ENCODE data around the gene SMAD7.

SMAD7 gene

DNA sequence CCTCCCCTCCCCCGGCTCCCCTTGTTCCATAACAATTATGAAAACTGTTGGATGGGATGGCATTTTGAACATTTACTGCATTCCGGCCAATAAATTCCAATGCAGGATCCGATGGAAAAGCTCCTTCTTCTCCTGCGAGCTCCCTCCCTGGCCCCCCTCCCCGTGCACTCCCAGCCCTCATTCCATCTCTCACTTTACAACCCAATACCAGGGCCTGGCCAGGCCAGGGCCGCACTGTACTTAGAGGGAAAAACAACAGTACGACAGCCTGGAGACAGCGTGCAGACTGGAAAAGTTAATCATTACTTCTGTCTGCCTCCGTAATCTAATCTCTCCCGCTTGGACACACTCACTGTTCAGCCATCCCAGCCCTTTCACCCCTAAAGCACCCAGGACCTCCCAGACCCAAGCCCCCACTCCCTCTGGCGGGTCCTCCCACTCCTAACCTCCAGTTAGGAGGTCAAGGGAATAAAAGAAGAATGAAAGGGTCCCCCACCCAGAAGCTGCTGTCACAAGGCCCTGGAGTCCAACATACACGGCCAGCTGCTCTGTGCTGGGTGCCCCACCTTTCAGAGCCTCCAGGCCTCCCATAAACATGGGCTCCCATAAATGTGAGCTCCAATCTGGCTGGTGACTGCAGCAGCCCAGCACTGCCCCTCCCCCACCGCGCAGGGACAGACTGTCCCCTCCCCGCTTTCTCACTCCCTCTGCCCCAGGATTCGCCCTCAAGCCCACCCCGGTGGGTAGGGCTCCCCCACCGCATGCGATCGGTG is 20.6 kb downstream of the SMAD7 start:
- DNase-seq, result no peak

DNA sequence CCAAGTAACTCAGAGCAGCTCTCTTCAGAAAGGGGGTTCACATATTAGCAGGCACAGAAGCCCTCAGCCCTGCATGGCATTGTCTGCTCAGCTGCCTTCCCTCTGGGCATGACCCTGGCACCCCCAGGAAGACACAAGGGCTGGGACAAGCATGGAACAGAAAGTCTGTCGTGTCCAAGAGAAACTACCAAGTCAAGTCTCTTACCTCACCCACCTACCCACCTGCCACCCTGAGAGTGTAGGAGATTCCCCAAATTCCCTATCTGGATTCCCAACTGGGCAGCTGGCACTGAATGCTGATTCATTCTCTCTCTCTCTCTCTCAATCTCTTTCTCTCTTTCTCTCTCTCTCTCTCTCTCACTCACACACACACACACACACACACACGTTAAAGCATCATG is 21.6 kb downstream of the SMAD7 start:
- no peak for DNase-seq

DNA sequence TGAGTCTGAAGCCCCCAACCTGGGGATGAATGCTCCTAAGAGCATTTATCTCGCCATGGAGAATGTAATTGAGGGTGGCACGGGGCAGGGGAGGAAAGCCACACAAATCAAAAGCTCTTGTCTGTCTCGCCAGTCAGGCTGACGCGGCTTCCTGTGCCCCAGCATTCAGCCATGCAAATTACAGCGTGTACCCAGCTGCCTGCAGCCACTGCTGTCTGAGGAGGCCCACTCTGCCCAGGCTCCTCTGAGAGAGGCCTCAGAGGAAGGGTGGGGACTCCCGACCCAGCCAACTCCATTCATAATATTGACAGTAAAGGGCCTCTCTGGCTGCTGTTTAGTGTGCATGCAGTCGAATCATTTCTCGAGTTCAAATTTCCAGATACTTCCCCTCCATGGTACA is 22.0 kb downstream of the SMAD7 start:
- DNase-seq, result peak; percentile 38 to 45

DNA sequence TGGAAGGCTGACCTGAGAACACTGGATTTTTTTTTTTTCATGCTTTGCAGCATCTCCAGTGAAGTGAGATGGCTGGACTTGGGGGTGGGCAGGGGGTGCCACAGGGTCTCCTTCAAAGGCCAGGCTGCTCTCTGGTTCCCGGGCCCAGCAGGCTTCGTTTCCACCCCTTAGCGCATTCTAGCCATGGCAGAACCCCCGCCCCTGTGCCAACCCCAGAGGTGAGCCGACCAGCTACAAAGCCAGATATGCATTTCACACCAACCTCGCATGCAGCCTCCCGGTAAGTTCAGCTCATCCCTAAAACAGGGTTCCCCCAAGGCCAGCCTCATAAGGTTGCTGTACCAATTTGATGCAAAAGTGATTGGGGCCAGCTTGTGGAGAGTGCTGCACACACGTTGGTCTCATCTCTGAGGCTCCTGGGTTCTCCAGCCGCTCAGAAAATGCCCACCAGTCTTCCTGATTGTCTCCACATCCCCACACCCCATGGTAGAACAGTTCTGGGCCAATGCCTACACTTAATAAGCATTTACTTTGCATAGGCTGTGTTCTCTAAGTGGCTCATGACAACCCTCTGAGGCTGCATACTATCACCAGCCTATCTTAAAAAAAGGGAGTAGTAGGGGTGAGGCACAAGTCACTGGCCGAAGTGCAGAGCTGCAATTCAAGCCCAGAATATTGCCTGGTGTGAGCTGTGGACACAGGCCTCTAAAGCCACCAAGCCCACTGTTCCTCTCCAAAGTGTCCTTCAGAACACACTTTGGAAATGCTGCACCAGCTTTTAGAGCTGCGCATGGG is 23.3 kb downstream of the SMAD7 start:
- no peak for DNase-seq

DNA sequence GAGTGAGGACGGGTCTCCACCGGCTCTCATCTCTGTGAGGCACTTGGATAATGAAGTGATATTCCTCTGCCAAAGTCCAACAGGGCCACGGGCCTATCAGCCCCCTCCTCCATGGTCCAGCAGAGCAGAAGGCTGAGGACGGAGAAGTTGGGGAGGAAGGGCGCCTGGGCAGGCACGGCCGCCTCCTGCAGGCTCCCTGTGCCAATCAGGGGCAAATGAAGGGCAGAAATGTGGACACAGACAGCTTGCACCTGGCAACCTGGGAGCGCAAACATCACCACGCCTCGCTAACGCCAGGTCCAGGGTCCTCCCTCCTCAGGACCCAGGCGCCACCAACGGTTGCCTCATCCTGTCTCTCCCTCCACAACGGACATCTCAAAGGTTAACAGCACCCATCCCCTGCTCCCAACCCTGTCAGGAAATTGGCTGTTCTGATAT is 24.3 kb downstream of the SMAD7 start:
- DNase-seq, result no peak

DNA sequence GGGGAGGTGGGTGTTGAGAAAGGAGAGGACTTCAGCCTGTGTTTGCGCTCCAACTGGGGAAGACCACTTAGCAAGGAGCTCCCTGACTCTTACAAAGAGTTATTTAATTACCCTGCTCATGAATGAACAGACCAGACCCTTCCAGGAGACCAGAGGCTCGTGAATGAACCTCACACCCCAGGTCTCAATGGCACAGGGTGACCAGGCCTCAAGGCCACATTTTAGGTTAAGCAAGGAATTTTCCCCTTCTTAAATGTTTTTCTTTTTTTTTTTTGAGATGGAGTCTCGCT is 25.3 kb downstream of the SMAD7 start:
- no peak for DNase-seq

DNA sequence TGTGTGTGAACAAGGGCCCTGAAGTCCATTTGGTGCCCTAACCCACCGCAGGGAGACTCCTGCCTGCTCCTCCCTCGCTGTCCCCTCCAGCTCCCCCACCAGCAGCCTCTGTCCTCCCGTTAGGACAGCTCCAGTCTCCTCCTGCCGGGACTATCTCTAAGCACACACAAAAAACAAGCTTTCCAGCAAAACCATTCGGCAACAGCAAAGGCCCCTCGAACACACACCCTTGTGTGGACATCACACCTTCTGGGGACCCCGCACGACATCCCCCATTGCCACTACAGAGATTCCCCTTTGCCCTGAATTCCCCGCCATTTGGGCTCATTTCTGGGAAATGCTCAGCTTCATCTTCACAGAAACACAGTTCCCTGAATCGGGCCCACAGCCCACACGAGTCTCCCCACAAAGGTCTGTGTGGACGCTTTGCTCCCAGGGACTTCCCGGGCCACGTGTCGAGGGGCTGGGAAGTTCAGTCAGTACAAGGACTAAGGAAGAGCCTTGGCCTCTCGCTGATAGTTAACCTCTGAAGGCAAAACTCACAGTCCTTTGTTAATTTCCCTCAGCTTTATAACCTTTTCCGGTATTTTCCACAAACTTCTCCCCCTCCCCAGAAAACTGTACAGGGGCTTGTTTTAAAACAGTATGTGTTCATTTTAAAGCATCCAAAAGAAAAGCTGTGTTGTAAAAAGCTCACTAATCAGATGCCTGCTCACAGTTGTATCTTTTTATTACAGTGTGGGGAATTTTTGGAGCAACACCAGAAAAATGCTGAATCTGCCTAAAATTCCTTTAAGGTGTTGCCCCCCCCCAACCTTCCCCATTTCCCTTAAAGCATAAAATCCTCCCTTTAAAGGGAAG is 25.9 kb downstream of the SMAD7 start:
- peak; percentile 45 to 66 for DNase-seq

DNA sequence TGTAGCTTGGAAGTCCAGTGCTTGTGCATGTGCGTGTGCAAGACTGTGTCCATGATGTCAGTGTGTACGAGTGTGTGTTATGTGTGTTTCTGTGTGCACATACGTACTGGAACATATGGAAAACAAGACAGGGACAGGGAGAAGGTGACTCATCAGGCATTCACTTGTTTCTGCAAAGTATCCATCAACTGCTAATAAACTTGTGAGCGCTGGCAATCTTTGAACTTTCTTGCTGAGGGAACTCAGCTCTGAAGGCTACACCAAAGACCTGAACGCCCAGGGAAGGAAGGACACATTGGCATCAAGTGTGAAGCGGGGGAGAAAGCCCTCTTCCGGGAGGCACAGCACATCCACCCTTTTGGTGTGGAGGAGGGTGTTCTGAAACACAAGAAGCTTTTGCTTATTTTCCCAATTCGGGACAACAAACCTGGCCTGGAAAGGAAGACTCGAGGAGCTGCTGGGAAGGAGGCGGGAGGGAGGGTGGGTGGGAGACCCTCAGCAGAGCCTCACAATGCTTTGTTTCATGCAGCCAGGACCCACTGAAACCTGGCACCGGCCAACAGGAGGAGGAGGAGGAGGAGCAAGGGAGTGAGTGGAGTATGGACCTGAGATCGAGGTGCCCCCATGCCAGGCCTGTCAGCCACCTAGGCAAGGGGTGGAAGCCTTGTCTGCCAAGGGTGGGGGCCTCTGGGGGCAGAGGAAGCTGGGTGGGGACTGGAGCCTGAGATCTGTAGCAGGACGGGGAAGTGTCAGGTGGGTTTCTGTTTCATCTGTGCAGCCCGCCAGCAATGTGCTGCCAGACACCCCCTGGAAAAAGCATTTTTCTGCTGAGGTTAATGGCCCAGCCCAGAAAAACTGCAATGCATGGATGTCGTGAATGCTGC is 26.8 kb downstream of the SMAD7 start:
- no peak for DNase-seq

DNA sequence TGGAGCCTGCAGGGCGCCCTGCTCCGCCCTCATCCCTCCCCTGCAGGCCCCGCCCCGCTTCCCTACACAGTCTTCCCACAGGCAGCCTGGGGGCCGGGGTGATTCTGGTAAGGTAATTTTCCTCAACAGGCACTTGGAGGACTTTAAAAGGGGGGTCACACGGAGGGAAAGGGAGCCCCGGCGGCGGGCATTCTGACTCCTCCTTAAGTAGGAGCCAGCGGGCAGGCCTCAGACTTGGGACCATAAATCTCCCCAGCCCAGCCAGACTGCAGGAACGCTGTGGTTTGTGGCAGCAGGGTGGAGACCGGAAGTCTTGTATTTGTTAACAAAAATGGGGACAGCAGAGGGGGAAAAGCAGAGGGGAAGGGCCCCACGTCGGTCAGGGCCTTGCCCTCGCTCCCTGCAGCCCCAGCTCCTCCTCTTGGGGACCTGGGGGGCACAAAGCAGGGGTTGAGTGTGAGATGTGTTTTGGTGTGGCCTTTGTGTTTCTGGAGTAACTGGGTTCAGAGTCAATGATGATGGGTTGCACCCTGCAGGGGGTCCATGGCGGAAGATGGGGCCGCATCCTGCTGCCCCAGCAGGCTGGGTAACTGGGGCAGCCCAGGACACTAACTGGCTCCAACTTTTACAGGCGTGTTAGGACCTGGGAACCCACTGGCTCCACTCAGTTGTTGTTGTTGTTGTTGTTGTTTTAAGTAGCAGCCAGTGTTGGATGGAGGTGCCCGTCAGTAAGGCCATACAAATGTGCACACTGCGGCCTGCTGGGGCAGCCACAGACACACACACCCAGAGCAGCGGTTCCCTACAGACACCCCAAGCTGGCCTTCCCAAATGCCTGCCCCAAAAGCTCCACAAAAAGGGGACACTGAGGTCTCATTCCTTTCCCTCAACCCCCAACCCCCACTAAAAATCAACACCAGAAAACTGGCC is 27.7 kb downstream of the SMAD7 start:
- DNase-seq, result peak; percentile 55 to 74

DNA sequence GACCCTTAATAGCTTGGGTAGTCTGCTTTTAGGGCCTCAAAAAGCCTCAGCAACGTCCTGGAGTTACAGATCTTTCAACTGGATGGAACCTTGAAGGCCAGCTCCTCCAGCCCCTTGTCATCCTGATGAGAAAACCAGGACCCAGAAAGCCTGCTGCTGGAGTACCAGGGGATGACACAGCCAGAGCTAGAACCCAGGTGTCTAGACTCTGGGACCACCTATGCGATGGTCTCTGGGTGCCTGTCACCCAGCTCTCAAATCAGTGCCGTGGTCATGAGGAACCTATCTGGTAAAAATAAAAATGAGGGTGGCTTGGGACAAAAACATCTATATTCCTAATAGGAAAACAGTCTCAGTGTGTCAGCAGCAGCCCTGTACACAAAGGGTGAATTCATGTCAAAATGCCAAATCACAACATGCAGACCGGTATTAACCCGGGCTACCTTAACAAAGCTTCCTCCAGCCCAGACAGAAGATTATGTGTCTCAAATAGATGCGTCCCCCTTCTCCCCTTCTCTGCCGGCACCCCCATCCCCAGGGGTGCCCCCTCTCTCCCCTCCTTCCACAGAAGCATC is 28.5 kb downstream of the SMAD7 start:
- no peak for DNase-seq

DNA sequence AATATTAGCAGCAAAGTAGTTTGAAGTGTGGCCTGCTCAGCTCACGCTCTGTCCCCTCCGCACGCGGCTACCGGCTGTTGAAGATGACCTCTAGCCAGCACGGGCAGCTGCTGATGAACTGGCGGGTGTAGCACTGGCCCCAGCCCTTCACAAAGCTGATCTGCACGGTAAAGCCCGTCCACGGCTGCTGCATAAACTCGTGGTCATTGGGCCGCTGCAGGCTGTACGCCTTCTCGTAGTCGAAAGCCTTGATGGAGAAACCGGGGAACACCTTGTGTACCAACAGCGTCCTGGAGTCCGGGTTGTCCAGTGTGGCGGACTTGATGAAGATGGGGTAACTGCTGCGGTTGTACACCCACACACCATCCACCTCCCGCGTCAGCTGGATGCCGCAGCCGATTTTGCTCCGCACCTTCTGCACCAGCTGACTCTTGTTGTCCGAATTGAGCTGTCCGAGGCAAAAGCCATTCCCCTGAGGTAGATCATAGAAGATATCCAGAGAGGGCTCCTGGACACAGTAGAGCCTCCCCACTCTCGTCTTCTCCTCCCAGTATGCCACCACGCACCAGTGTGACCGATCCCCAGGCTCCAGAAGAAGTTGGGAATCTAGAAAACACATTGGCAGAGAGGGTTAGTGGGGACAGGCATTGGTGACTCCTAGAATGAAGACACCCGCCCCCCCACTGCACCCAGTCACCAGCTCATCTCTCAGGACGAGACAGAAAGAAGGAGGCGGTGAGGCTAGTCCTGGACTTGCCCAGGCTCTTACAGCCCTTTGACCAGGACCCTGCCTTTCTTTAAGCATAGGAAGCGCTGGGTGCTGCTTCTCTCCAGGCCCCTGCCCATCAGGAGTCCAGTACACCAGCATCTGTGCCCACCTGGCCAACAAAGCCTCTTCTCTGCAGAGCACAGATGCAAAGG is 29.2 kb downstream of the SMAD7 start:
- no peak for DNase-seq

DNA sequence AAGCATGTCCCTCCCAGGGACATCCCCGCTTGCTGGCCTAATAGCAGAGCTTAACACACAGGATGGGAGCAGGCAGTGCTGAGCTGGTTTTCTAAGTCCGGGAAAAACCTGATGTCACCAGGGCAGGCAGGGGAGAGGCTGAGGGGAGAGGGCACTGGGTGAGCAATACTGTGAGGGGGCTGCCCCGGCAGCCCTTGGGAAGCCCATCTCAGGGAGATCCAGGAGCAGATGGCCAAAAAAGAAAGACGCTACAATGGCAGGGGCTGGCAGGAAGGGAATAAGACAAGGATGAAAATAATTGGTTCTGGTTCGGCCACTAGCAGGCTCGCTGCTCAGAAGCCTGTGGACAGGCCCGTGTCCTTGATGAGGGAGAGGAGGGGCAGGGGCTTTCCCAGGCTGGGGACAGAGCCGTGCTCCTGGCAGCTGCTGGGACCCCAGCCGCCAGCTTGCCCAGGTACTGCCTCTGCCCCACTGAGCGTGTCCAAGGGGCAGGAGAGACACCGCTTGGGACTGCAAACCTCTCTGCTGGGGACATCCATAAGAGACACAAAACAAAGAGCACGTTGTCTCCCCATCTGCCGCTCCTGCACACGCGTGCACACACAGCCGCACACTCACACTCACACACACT is 30.2 kb downstream of the SMAD7 start:
- no peak for DNase-seq

DNA sequence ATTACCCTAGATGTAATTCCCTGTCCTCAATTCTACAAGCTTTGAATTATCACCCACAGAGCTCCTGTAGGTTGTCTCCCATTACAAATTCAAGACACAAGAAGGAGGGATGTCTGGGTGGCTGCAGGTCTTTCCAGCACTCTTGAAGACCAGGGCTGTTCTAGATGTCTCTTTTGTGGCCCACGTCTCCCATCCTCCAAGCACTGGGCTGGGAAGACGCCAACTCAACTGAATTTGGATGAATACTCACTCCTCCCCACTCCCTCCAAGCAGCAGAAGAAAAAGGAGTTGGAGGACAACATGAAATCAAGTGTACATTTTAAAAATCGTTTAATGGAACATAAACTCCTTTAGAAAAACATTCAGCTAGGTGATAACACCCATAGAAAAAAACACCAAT is 31.2 kb downstream of the SMAD7 start:
- no peak for DNase-seq

DNA sequence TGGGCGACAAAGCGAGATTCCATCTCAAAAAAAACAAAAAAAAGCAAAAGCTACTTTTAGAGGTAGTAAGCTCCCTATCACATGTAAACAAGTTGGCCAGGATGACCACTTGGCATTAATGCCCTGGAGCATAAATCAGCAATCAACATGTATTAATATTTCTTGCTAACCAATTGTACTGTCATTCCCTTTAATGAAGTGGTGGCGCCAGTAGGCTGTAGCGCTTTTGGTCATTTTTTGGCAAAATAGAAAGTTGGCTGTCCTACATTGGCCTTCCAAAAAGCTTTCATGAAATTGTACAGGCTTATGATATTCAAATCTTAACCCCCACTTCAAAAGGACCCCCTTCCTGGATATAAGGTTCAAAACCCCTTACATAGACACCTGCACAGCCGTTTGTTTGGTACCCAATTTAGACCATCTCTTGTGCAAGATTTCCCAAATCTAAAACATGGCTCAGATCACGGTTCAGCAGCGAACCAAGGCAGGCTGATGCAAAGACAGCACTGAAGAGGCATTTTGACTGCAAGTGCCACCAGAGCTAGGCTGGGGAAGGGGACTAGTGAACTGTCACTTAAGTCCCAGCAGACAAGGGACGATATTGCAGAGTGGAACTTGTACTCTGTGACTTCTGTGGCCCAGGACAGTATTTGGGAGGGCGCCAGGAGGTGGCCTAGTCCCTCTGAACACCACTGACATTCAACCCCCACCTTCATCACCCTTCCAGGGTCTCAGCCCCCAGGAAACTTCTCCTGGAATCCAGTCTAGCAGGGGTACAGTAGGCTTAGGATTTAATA is 31.9 kb downstream of the SMAD7 start:
- DNase-seq, result no peak

DNA sequence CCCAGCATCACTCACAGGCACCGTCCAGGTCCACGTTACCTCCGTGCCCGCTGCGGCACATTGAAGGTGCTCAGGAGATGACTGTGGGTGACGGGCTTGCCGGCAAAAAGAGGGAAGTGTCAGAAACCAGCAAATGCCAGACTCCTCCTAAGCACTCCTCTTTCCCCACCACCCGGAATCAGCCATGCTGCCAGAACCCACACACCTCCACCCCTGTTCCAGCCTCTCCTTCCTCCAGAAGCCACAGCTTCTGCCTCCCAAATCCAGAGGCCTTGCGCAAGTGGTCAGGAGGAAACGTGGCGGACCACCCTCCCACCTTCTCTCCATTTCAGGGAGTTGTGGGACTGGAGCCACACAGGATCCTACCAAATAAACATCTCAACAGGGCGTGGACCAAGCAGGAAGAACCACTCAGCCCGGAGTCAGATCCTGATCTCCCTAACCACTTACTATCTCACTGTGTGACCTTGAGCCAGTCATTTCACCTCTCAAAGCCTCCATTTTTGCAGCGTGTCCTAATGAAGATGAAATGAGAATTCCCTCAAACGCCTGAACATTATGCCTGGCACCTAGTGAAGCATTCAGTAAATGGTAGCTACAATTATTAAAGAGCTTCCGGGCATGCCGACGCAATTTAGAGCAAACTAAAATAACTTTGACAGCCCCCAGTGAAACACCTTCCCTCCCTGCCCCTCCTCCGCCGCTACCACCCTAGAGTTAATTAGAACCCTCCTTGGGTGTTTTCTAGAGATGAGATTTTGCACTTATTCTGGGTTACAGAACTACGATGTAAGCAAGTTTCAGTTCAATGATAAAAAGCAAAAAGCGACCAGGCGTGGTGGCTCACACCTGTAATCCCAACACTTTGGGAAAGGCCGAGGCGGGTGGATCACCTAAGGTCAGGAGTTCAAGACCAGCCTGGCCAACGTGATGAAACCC is 32.9 kb downstream of the SMAD7 start:
- peak; percentile 57 to 75 for DNase-seq

DNA sequence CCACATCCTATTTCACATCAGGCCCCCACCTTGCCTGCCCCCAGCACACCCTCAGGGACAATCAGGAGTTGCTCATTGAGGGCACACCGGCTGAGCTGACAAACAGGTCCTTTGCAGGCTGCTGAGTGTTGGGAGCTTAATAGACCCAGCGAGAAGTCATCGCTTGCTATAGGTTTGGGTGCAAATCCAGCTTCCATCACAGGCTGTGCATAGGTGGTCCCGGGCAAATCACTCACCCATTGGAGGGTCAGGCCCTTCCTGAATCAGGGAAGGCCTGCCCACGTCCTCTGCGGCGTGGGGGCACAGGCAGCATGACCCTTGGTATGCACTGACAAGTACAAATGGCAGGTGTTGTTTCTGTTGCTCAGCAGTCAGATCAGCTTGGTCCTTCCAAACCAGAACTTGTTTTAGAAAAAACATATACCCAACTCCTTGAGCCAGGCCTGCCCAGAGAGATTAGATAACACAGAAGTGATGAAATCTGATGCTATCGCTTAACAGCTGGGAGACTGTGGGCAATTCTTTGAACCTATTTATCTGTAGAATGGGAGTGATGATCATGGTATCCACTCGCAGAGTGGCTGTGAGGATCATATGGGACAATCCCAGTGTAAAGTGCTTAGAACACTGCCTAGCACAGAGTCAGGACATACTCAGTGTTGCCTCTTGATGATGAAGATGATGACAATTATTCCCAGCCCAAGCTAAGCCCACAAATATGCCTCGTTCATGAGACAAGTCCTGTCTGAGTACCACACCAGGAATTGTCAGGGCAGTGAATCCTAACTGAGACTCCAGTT is 34.9 kb downstream of the SMAD7 start:
- no peak for DNase-seq
